ENCODE data around the gene PRKCE.

GRCh38 chr2:45979065-45979464 is 327.6 kb downstream of the PRKCE start:
- TF ChIP-seq POLR2A (IDR thresholded peaks at IDR 0.05; ENCODE audit: borderline replicate concordance, extremely low read depth, insufficient read depth, insufficient read length) (no peak), REST (IDR thresholded peaks at IDR 0.05; ENCODE audit: low read depth) (no peak), CTCF (IDR thresholded peaks at IDR 0.05 in 2 of 3, conservative IDR thresholded peaks at IDR 0.05 in 1 of 3; ENCODE audit: borderline replicate concordance in 1 of 3, insufficient read depth in 1 of 3, low read depth in 2 of 3, low read length in 2 of 3) (no peak)
